GM21390 (cell line): ENCODE data around the gene CTTNBP2.

Source experiments
- ATAC-seq: cut with Tn5 transposase; IDR thresholded peaks from one replicate; pipeline ENCODE4 v1.9.1; 2021; ENCODE audit not compliant: unreplicated experiment

CTTNBP2 gene

GRCh38 chr7:117706210-117706609 is 167.0 kb downstream of the CTTNBP2 start:
- ATAC-seq, result no peak

GRCh38 chr7:117705630-117706029 is 167.6 kb downstream of the CTTNBP2 start:
- no peak for ATAC-seq

GRCh38 chr7:117704063-117704462 is 169.2 kb downstream of the CTTNBP2 start:
- no peak for ATAC-seq

GRCh38 chr7:117698018-117698417 is 175.2 kb downstream of the CTTNBP2 start:
- no peak for ATAC-seq

- ATAC-seq, result no peak
Observed at GRCh38 chr7:117692338-117692737, 180.9 kb downstream of the CTTNBP2 start.

- no peak for ATAC-seq
Observed at GRCh38 chr7:117690147-117690546, 183.1 kb downstream of the CTTNBP2 start.

GRCh38 chr7:117689406-117689805 is 183.8 kb downstream of the CTTNBP2 start:
- no peak for ATAC-seq

- no peak for ATAC-seq
Observed at GRCh38 chr7:117688126-117688525, 185.1 kb downstream of the CTTNBP2 start.

GRCh38 chr7:117686311-117686935 is 186.8 kb downstream of the CTTNBP2 start:
- no peak for ATAC-seq

- no peak for ATAC-seq
Observed at GRCh38 chr7:117685795-117686194, 187.4 kb downstream of the CTTNBP2 start.

GRCh38 chr7:117683430-117684175 is 189.6 kb downstream of the CTTNBP2 start:
- no peak for ATAC-seq

- no peak for ATAC-seq
Observed at GRCh38 chr7:117682681-117683385, 190.4 kb downstream of the CTTNBP2 start.

- ATAC-seq, result no peak
Observed at GRCh38 chr7:117679120-117679519, 194.1 kb downstream of the CTTNBP2 start.

- ATAC-seq, result no peak
Observed at GRCh38 chr7:117675497-117676435, 197.5 kb downstream of the CTTNBP2 start.

- no peak for ATAC-seq
Observed at GRCh38 chr7:117674617-117675016, 198.6 kb downstream of the CTTNBP2 start.

- peak; percentile 54 for ATAC-seq
Observed at GRCh38 chr7:117673839-117674238, 199.4 kb downstream of the CTTNBP2 start.

- ATAC-seq, result no peak
Observed at GRCh38 chr7:117673367-117673766, 199.9 kb downstream of the CTTNBP2 start.

- no peak for ATAC-seq
Observed at GRCh38 chr7:117672453-117672852, 200.8 kb downstream of the CTTNBP2 start.

GRCh38 chr7:117669818-117670217 is 203.4 kb downstream of the CTTNBP2 start:
- ATAC-seq, result no peak

- no peak for ATAC-seq
Observed at GRCh38 chr7:117667456-117667855, 205.8 kb downstream of the CTTNBP2 start.

GRCh38 chr7:117666689-117667088 is 206.6 kb downstream of the CTTNBP2 start:
- no peak for ATAC-seq
